T1000 (cell line): ENCODE measurements around the gene DIPK2A.

Experiments used
- DNase-seq: peaks from one replicate; lab custom pipeline; 2025; ENCODE audit warnings: mixed read lengths; lab: John Stamatoyannopoulos, UW

Gene DIPK2A

DNA sequence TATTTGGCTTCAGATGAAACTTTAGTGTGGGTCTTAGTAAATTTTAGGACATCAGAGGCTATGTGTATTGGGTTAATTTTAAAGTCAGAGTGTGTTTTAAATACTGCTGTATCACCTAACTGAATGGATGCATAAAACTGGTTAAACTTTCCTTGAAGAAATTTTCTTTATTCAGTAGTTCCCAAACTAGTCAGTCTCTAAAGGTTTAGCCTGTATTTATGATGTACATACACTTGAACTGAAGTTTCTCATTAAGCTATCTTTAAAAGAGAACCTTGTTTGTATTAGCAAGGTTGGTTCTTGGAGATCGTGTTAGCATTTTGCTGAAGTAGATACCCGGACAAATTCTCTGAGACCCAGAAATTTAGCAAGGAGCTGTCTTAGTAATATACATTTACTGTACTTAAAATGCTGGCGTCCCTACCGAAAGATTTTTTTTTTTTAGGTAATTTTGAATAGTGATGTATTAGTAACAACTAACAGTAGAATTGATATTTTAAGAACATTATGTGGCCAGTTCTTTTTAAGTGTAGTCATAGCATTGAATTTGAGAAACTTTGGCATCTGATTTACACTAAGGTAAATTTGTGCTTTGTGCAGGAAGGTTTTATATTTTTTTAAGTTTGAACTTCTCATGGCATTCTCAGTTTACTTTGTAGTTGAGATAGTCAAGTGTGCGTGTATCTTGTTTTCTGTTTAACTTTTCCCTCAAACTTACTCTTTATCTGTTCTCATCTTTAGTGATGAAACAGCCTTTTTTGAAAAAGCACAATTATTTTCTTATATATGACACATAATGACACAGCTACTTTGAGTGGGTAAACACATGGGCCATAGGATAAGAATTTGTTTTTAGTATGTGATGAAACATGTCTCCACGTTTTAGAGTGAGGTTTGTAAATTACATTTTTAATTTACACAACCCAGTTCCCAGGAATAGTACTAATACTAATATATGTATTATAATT lies 2.9 kb downstream of the DIPK2A start:
- no peak for DNase-seq

DNA sequence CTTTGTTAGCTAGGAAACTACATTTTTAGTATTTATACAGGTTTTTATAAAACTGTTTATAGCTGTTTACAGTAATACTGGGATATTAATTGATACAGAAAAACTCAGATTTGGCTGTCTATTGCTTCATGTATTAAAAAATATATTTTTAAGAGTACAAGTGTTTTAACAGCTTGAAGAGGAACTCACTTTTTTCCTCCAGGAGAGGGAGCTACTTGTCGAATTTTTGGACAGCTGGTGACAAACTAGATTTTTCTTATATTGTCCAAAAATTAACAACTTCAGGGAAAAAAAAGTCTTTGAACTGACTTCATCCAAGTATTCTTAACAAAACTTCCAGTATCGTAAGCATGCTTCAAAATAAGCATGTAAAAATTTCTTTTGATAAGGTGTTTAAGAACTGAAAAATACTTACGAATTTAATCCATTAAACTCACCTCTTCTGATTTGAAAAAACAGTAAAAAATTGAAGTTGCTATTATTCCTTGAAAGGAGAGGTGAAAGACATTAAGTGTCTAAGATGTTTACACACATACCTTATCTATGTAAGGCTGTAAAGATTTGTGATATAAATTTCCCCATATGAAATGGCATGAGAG lies 4.0 kb downstream of the DIPK2A start:
- DNase-seq, result no peak

DNA sequence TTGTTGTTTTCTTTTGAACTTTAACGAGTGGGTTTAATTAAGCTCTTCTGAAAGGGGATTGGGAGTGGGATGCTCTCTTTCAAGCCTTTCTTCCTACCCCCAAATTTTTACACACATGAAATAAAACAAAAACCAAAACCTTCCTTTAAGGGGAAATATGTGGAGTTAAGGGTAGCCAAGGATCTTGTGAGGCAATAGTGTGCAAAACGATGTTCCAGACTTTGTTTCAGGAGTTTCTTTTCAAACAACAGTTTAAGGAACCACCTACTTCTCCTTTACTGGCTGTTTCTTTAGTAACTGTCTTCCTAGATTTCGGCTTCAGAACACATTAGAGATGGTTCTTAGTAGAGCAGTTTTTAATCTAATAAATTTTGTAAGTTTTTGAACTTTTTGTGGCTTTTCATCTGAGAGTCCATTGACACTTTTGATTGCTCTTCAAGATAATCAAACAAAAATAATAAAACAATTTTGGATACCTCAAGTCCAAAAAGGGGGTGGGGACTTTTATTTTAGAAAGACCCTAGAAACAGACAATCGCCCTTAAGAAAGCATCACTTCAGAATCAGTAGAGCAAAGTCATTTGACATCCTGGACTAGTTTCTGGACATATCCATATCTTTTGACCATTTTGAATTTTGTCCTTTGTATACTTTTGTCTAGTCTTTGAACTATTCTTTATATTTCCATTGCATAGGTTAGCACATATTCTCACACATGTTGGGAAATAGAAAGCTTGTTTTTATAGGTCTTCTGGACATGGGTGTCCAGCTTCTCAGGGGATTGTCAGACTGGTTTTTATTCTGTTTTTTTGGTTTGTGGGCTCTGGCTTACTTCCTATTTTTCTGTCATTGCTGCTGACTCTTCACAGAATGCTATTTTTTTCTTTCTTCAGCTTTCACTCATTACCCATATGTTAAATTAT lies 6.0 kb downstream of the DIPK2A start:
- DNase-seq, result no peak

DNA sequence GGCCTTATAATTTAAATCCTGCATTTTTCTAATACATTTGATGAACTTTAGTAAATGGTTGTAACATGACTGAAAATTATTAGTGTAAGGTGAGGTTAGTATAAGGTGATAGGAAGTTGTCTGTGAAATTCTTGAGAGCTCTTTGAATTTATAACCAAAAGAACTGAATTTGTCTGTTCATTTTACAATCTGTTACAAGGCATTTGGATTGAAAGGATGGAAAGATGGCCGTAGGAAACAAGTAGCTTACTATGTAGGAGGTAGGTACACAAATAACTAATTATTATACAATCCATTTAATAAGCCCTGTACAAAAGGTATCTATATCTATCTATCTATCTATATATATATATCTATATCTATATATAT lies 6.6 kb downstream of the DIPK2A start:
- DNase-seq, result no peak

DNA sequence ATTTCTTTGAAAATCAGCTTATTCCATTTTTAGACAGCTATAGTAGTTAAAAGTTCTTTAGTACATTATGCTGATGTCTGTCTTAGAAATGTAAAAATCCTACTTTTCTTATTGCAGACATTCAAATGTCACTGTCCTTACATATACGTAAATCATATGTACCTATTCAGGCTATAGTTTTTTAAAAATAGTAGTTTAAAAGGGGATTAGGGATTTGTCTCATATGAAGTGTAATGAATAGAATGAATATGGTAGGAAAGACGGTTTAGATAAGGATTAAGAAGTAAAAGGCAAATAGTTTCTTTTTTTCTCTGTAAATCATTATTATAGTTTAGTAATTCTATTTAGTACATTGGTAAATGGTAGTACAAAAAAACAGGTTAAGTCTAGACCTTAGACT lies 7.4 kb downstream of the DIPK2A start:
- no peak for DNase-seq

DNA sequence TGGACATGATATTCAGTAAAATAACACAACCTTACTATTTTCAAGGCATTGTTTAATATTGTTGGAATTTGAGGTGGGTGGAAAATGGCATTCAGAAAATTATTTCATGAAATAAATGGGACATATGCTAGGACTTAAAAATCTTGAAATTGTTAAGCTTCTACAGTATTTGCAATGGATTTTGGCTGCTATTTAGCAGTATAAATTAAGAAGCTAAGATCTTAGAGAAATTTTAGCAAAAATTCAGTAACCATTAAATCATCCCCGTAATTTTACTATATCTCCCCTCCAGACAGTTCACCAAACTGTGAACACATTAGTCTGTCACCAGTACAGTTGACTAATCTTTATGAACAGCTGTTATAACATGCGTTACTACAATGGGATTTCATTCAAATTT lies 8.2 kb downstream of the DIPK2A start:
- no peak for DNase-seq

DNA sequence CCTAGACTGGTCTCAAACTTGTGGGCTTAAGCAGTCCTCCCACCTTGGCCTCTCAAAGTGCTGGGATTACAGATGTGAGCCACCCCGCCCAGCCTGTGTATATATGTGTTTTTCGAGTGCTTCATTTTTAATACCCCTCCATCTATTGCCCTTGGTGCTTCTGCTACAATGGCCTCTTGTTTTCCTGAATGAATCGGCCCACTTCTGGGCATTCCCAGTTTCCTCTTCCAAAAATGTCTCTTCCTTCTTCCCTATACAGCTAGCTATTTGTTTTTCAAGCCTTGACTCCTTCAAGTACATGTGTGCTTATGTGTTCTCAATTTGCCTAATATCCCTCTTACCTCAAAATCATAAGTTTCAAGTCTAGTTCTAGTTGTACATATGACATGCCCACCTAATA lies 16.7 kb downstream of the DIPK2A start:
- no peak for DNase-seq

DNA sequence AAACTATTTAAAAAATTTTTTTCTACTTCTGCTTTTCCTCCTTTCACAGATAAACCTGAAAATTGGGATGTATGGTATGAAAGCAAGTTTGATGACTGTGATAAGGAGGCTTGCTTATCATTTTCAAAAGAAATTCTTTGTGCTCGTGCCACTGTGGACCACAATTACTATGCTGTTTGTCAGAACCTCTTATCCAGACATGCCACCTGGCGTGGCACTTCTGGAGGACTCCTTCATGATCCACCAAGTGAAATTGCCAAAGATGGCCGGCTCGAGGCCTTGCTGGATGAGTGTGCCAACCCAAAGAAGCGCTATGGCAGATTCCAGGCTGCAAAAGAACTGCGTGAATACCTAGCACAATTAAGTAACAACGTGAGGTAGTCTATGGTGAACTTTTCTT lies 17.8 kb downstream of the DIPK2A start:
- DNase-seq, result no peak

DNA sequence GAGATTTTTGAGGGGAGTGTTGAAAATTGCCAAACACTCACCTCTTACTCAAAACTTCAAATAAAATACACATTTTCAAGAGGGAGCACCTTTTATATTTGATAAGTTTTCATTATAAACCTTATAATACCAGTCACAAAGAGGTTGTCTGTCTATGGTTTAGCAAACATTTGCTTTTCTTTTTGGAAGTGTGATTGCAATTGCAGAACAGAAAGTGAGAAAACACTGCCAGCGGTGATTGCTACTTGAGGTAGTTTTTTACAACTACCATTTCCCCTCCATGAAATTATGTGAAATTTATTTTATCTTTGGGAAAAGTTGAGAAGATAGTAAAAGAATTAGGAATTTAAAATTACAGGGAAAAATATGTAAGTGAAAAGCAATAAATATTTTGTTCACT lies 20.1 kb downstream of the DIPK2A start:
- DNase-seq, result no peak

DNA sequence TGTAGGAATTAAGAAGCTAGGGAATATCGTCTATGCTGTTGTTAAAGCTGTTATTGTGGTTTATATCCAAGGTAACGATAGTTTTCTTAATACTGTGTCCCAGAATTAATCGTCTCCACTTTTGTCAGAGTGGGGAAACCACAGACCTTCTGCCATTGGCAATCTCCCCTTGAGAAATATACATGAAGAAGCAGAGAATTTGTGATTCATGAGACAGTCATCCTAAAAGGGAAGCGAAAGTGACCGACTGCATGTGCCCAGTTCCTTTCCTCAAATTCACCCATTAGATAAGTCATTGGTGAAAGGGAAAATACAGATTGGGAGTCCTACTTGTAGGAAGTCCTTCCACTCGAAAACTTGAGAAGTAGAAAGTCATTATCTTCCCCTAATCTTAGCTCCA lies 26.6 kb downstream of the DIPK2A start:
- DNase-seq, result no peak

DNA sequence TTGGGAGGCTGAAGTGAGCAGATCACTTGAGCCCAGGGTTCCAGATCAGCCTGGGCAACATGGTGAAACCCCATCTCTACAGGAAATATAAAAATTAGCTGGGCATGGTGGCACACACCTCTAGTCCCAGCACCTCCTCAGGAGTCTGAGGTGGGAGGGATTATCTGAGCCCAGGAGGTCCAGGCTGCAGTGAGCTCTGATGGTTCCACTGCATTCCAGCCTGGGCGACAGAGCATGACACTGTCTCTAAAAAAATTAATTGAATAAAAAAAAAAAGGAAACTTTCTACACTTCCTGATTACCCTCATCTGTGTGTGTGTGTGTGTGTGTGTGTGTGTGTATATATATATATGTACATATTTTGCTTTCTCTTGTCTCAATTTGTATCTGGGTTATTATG lies 31.4 kb downstream of the DIPK2A start:
- no peak for DNase-seq

DNA sequence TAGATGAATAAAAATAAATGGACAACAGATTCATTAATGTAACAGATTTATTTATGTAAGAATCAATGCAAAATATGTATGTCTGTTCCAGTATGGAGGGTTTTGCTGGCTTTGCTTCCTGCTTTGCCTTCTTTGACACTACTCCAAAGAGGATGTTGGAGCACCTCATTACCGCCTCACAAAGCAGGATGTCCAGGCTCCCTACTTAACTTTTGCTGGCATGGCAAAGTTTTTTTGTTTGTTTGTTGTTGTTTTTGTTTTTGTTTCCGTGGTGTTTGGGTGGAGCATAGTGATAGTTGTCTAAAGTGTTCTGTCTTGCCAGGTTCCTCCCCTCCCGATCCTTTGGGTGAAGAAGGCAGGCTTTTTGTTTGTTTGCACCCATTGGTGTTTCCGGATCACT lies 38.7 kb downstream of the DIPK2A start:
- DNase-seq, result no peak

DNA sequence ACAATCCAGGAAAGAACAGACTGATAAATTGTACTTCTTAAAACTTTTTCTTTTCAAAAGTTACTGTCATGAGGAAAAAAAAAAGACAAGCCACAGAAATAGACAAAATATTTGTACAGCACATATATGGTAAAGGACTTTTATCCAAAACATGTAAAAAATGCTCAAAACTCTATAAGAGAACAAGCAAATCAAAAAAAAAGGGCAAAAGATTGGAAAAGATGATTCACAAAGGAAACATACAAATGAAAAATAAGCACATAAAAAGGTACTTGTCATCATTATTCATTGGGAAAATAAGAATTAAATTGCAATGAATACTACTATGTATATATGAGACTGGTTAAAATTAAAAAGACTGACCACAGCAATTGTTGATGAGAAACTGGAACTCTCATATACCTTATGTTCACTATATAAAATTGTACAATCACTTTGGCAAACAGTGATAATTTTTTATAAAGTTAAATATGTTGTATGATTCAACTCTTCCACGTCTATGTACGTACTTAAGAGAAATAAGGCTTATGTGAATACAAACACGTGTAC lies 39.7 kb downstream of the DIPK2A start:
- DNase-seq, result no peak

DNA sequence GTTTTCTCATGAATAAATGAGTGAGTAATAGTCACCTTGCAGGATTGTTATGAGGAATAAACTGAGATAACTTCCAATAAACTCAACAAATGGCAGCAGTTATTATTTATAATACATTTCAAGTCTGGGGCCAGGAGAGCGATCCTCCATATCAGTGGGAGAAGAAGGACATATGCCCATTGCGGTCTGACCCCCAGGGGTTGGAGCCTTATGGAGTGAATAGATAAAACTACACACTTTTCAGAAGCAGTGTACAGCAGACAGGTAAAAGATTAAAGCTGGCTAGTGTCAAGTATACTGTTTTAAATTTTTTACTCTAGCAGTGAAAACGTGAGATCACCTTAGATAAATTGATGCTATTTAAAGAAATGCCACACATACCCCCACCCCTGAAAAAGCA lies 43.5 kb downstream of the DIPK2A start:
- DNase-seq, result no peak

DNA sequence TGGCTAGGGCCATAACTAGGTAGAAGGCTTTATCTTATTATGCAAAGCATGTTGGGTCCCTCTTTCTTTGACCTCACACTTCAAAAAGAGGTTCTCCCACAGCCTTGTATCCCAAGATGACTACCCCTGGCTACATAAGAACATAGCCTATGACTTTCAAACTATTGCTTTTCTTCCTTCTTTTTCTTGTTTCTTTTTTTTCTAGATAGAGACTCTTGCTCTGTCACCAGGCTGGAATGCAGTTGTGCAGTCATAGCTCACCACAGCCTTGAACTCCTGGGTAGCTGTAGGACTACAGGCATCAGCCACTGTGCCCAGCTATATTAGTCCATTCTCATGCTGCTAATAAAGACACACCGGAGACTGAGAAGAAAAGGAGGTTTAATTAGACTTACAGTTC lies 47.2 kb downstream of the DIPK2A start:
- peak; percentile 24 for DNase-seq
